Upper lobe of right lung (tissue), 1 donor: ENCODE measurements around the gene JAGN1. TPM values are rescaled to one million over a fixed set of nuclear protein-coding genes. Genes with fewer than 3 reads are reported as not detected.
"Not testable (repeated sequence)": the region's sequence is repeated elsewhere in the genome, so short reads cannot be mapped to it uniquely, and the experiment has no call there.

Experiments
- ATAC-seq: fragments of 200-7000 bp; cut with Tn5 transposase; one replicate; pipeline ENCODE4 v1.9.1; 2020; ENCODE audit warnings: mild to moderate bottlenecking, moderate library complexity
- DNase-seq: peaks from one replicate; pipeline ENCODE4 v3.0.0-alpha.2; 2020
- H3K27ac ChIP-seq: fragments of 200-600 bp; one replicate; pipeline ENCODE4 v1.8.0; 2022
- H3K27me3 ChIP-seq: fragments of 200-600 bp; one replicate; pipeline ENCODE4 v1.8.0; 2022; ENCODE audit warnings: mild to moderate bottlenecking
- H3K36me3 ChIP-seq: fragments of 200-600 bp; one replicate; pipeline ENCODE4 v1.8.0; 2022
- H3K4me1 ChIP-seq: fragments of 200-600 bp; one replicate; pipeline ENCODE4 v1.8.0; 2022
- H3K4me3 ChIP-seq: fragments of 200-600 bp; one replicate; pipeline ENCODE4 v1.8.0; 2022; ENCODE audit warnings: mild to moderate bottlenecking
- H3K9me3 ChIP-seq: fragments of 200-600 bp; one replicate; pipeline ENCODE4 v1.8.0; 2022
- intact Hi-C: fragments of 100-400 bp; cut with DNase I; formaldehyde crosslinking; loops from one replicate; pipeline ENCODE4 v1.11.0; 2022
- total RNA-seq: library from RNA; stranded (reverse); fragmentation: NEBNext Ultra II Directional; extraction: Animal tissue kit (Norgen Biotek cat#: 25700); gene quantifications from one replicate; pipeline ENCODE4 v1.2.1, GENCODE V29; 2021
- TF ChIP-seq, protein P1 (sequence below): fragments of 200-600 bp; IDR thresholded peaks from one replicate; pipeline ENCODE4 v1.8.0; 2022; ENCODE audit warnings: antibody characterized with exemption
- donor health status: DM: no; HTN: yes; CAD: no; lungs with severe emphysema.

JAGN1 gene
- total RNA-seq, 1 donor from 2014 or later = 28.7 TPM

DNA sequence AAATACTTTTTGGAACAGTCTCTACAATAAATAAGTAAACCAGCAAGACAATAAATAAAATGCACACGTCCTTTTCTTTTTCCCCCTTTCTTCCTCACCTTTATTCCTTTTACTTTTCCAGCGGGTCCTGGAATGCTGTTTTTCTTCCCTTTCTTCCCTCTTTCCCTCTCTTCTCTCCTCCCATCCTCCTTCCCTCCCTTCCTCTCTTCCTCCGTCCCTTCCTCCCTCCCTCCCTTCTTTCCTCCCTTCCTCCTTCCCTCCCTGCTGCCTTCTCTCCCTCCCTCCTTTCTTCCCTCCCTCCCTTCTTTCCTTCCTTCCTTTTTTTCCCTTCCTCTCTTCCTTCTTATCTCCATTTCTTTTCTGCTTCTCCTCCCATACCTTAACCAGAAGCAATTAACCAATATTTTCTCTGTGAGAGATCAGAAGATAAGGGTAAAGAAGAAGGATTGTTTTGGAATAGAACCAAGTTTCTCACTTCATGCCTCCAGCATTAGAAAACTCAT lies 8.9 kb downstream of the JAGN1 start:
- no peak for ATAC-seq
- TF ChIP-seq, protein P1, sequence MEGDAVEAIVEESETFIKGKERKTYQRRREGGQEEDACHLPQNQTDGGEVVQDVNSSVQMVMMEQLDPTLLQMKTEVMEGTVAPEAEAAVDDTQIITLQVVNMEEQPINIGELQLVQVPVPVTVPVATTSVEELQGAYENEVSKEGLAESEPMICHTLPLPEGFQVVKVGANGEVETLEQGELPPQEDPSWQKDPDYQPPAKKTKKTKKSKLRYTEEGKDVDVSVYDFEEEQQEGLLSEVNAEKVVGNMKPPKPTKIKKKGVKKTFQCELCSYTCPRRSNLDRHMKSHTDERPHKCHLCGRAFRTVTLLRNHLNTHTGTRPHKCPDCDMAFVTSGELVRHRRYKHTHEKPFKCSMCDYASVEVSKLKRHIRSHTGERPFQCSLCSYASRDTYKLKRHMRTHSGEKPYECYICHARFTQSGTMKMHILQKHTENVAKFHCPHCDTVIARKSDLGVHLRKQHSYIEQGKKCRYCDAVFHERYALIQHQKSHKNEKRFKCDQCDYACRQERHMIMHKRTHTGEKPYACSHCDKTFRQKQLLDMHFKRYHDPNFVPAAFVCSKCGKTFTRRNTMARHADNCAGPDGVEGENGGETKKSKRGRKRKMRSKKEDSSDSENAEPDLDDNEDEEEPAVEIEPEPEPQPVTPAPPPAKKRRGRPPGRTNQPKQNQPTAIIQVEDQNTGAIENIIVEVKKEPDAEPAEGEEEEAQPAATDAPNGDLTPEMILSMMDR = no peak
- no peaks in the 10 kb centered on the region for H3K27me3 ChIP-seq
- DNase-seq = no peak
- no peak overlapping the region for H3K4me3 ChIP-seq
- intact Hi-C loops = no loop called here
- H3K4me1 ChIP-seq = peaks cover 20% of the 10 kb centered on the region
- no peak overlapping the region for H3K27ac ChIP-seq
- H3K36me3 ChIP-seq = no peaks in the 10 kb centered on the region
- H3K9me3 ChIP-seq = no peaks in the 10 kb centered on the region

DNA sequence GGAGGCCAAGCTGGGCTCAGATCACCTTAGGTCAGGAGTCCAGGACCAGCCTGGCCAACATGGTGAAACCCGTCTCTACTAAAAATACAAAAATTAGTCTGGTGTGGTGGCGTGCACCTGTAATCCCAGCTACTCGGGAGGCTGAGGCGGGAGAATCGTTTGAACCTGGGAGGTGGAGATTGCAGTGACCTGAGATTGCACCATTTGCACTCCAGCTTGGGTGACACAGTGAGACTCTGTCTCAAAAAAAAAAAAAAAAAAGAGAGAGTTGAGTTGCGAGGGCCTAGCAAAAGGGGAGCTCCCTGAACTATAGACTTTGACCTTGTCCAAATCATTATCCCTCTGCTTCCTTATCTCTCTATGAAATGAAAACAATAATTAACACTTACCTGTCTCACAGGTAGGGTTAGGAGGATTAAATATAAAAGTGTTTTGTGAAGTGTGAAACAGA lies 10.6 kb downstream of the JAGN1 start:
- DNase-seq, H3K27ac ChIP-seq, H3K4me3 ChIP-seq, H3K27me3 ChIP-seq, H3K36me3 ChIP-seq, intact Hi-C loops, H3K9me3 ChIP-seq, ATAC-seq: not testable (repeated sequence)
- peaks cover 20% of the 10 kb centered on the region for H3K4me1 ChIP-seq

DNA sequence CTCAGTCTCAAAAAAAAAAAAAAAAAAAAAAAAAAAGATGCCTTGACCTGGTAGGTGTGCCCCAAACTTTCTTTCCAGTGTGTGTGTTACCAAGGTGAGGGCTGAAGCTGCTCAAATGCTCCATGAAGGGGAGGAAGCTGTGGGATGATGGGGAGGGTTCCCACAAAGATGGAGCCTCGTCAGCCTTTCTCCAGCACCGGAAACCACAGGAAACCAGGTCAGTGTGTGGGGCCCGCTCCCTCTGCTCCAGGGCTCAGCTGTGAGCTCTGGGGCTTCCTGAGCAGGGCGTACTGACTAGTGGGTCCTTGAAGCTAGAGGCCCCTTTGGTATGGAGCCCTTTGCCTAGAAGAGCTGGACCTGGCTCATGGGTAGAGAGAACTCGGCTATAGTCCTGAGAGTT lies 11.6 kb downstream of the JAGN1 start:
- Histone ChIP-seq H3K36me3 (peaks cover 4% of the 10 kb centered on the region), H3K4me3 (no peak overlapping the region), H3K9me3 (no peaks in the 10 kb centered on the region), H3K27me3 (no peaks in the 10 kb centered on the region), H3K27ac (peak overlapping the region; percentile 72), H3K4me1 (peaks cover 20% of the 10 kb centered on the region)
- intact Hi-C loops = no loop called here
- ATAC-seq = no peak
- no peak for DNase-seq
- TF ChIP-seq, protein P1 = no peak

DNA sequence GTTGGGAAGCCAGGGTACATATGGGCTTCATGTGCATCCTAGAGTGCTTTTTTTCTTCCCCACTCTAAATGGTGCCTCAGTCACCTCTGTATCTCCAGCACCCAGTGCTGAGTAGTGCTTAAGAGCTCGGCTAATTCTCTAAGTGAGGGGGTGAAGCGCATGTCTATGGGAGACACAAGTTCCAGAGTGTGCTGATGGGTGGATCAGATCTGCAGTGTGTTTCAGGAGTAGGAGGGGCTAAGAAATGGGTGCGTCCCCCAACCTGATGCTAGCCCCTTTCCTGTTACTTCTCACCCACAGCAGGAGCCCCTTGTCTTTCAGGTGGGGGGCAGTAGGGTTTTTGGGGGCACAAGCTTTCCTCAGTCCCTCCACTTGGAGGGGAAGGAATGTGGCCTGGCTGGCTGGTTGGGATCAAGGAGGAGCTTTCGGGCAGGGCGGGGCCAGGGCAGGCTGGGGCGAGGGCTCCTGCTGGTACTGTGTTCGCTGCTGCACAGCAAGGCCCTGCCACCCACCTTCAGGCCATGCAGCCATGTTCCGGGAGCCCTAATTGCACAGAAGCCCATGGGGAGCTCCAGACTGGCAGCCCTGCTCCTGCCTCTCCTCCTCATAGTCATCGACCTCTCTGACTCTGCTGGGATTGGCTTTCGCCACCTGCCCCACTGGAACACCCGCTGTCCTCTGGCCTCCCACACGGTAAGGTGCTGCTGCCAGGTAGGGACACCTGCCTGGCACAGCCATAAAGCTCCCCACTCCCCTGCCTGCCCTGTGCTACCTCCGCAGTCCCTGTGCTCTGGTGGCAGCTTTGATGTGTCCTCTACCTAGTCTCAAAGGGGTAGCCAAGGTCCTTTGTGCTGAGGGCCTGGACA lies 12.2 kb downstream of the JAGN1 start, which contains the start of gene IL17RE:
TSS of gene IL17RE (plus strand) at position 477 of the 866 bp plus-strand sequence. CDS start at position 562, 85 bp downstream.
- Histone ChIP-seq H3K4me1 (peaks cover 15% of the 10 kb centered on the region), H3K36me3 (peaks cover 4% of the 10 kb centered on the region), H3K27me3 (no peaks in the 10 kb centered on the region), H3K27ac (peak within 1 kb of the TSS; percentile 72), H3K4me3 (peak within 1 kb of the TSS; percentile 55), H3K9me3 (no peaks in the 10 kb centered on the region)
- ATAC-seq (peak; percentile 88), DNase-seq (peak; percentile 86)
- TF ChIP-seq, protein P1 = no peak
- intact Hi-C loops = no loop called here

DNA sequence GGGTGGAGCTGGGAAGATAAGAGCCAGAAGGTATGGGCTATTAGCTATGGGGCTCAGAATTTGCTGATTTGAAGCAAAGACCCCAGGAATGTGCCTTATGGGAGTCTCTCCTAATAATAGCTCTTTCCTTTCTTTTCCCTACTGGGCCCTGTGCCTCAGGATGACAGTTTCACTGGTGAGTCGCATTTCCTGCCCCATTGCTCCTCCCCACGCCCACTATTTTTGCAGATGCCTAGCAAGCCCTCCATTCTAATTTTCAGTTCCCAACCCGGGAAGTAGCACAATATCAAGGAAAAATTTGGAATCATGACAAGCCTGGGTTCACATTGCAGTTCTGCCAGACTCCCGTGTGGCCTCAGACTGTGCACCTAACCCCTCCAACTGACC lies 12.8 kb downstream of the JAGN1 start:
- peak; percentile 28 for ATAC-seq
- Histone ChIP-seq H3K9me3 (no peaks in the 10 kb centered on the region), H3K27me3 (no peaks in the 10 kb centered on the region), H3K4me1 (peaks cover 10% of the 10 kb centered on the region), H3K27ac (peak overlapping the region; percentile 72), H3K4me3 (peak overlapping the region; percentile 55), H3K36me3 (peaks cover 4% of the 10 kb centered on the region)
- TF ChIP-seq, protein P1 = no peak
- intact Hi-C loops = no loop called here
- DNase-seq = no peak

DNA sequence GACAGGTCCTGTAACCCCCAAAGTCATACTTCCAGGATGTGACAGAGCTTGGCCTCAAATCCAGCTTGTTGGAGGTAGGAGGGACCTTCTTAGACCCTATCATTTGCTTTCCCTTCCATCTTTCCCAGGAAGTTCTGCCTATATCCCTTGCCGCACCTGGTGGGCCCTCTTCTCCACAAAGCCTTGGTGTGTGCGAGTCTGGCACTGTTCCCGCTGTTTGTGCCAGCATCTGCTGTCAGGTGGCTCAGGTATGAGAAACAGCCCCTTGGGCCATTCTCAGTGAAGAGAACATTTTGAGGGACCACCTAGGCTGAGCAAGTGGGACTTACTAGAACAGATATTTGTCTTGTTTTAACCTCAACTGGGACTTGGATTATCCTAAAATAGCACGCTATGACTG lies 13.5 kb downstream of the JAGN1 start:
- TF ChIP-seq, protein P1 = no peak
- peak overlapping the region; percentile 55 for H3K4me3 ChIP-seq
- peaks cover 4% of the 10 kb centered on the region for H3K36me3 ChIP-seq
- intact Hi-C loops = no loop called here
- no peak for ATAC-seq
- no peaks in the 10 kb centered on the region for H3K27me3 ChIP-seq
- H3K9me3 ChIP-seq = no peaks in the 10 kb centered on the region
- H3K4me1 ChIP-seq = peaks cover 4% of the 10 kb centered on the region
- DNase-seq = no peak
- no peak overlapping the region for H3K27ac ChIP-seq
